PC-9 (cell line): Measurements from ENCODE around the gene ORAI2.

Experiments used
- EZH2 ChIP-seq: fragments of 200-600 bp; sonication (generic); IDR thresholded peaks from 2 replicates; pipeline ENCODE4 v1.8.0; 2017; ENCODE audit warnings: antibody characterized with exemption, low read depth
- TF ChIP-seq, protein P1 (sequence below): fragments of 200-600 bp; sonication (generic); conservative IDR thresholded peaks from 2 replicates; pipeline ENCODE4 v1.6.1; 2017; ENCODE audit warnings: mixed run types, antibody characterized with exemption, mild to moderate bottlenecking, moderate library complexity

DNA sequence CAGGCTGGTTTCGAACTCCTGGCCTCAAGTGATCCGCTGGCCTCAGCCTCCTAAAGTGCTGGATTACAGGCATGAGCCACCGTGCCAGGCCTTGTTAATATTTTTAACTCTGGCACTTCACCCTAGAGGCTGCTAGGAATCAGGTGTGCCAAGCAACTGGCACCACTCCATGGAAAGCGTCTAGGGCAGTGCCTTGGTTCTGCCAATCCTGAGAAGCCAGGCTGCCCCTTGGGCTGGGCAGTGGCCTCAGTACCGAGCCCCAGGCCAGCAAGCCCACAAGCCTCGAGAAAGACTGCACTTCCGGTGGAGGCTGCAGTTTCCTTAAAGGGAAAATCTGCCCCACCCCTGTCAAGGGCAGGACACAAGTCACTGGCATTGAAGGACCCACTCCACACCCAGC lies 19.9 kb downstream of the ORAI2 start:
- TF ChIP-seq, protein P1, sequence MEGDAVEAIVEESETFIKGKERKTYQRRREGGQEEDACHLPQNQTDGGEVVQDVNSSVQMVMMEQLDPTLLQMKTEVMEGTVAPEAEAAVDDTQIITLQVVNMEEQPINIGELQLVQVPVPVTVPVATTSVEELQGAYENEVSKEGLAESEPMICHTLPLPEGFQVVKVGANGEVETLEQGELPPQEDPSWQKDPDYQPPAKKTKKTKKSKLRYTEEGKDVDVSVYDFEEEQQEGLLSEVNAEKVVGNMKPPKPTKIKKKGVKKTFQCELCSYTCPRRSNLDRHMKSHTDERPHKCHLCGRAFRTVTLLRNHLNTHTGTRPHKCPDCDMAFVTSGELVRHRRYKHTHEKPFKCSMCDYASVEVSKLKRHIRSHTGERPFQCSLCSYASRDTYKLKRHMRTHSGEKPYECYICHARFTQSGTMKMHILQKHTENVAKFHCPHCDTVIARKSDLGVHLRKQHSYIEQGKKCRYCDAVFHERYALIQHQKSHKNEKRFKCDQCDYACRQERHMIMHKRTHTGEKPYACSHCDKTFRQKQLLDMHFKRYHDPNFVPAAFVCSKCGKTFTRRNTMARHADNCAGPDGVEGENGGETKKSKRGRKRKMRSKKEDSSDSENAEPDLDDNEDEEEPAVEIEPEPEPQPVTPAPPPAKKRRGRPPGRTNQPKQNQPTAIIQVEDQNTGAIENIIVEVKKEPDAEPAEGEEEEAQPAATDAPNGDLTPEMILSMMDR, result no peak
- TF ChIP-seq EZH2, result no peak
